Epithelial cell of prostate (primary cell): Measurements from ENCODE around the gene PHACTR3.

Experiments used
- DNase-seq: peaks from one replicate; pipeline ENCODE4 v3.0.0-alpha.2; 2011; ENCODE audit warnings: low read depth, low spot score
- H3K27ac ChIP-seq: fragments of 450-650 bp; 2 replicates; pipeline ENCODE4 v1.5.1; 2017; ENCODE audit warnings: mild to moderate bottlenecking

The PHACTR3 gene

DNA sequence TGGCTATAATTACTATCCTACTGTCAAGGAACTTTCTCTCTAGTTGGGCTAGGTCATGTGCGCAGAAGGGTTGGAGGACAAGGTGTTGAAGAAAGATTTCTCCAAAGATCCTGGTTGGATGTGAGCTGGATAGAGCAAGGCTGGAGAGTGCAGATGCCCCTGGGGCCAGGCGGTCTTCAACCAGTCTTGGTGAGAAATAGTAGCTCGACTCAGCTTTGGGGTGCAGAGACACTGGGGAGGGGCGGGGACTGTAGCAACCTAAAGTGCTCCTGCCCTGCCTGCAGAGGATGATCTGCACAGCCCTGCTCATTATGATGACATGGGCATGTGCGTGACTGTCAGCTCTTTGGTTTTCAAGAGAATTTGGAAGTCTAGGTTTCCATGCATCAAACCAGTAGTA lies 35.9 kb downstream of the PHACTR3 start:
- no peak overlapping the region for H3K27ac ChIP-seq
- DNase-seq = no peak

DNA sequence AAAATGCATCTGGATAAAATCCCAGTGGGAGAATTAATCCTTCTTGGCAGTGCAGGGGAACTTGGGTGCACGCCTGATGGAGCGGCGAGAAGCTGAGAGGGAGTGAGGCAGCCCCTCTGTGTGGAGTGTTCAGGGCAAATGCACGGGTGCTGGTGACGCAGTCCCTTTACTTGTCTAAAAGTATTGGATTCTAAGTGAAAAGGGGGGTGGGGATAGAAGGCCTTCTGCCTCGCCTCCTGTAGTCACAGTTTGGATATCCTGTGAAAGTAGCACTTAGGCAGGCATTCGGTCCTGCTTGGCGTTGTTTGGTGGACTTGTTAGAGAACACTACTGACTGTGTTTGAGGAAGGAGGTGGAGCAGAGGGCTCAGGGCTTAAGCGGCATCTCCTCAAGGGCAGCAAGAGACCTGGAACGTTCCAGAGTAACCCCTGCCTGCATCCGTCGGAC lies 39.3 kb downstream of the PHACTR3 start:
- H3K27ac ChIP-seq = no peak overlapping the region
- DNase-seq = no peak

DNA sequence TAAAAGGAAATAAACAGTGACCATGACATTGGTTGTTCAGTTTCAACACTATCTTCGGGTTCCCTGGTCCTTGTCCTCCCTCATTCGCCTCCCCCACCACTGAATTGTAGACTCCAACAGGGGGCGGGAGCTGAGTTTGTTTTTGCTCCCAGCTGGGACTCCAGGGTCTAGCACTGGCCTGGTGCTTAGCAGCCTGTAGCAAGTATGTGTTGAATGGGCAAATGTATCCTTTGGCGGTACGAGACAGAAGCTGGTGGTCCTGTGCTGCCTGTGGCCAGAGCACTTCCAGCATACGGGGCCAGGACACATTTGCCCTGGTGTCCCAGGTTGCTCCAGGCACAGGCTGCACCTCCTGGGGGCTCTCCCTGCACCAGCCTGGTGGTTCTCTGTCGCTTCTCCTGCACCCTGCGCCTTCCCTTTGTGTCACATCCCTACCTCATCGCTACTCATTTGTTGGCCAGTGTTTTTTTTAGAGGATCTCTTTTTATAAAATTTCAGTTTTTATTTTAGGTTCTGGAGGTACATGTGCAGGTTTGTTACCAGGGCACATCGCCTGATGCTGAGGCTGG lies 40.1 kb downstream of the PHACTR3 start:
- no peak overlapping the region for H3K27ac ChIP-seq
- DNase-seq = no peak

DNA sequence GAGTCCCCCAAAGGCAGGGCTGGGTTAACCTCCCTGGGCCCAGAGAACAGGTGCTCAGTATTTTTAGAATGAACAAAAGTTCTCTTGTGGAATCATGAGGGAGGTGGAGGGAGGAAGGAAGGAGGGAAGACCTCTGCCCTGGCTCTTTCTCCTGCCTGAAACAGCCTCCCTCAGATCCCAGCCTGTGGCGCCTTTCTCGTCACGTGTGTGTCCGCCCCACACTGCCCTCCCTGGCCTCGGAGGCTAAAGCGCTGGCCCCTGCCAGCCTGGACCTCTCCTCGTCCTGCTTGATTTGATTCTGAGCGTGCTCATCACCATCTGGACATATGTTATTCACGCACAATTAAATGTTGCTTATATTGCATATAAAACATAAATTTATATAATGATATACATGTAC lies 40.9 kb downstream of the PHACTR3 start:
- H3K27ac ChIP-seq = no peak overlapping the region
- no peak for DNase-seq

DNA sequence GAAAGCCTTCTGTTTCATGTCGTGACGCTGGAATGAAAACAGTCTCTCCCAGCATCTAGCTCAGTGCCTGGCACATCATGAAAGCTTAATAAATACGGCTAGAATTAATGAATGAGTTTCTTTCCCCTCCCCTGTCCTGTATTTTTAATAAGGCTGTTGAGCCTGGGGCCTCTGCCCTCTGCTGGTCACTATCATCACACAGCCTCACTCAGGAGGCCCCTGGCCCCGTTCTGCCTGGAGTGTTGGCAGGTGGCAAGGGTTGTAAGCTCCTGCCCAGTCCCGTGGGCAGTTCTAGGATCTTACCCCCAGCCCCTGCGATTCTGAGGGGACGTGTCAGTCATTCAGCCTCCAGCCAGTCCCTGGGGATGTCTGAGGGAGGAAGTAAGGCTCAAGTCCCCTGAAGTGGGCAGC lies 41.4 kb downstream of the PHACTR3 start:
- no peak for DNase-seq
- H3K27ac ChIP-seq = no peak overlapping the region

DNA sequence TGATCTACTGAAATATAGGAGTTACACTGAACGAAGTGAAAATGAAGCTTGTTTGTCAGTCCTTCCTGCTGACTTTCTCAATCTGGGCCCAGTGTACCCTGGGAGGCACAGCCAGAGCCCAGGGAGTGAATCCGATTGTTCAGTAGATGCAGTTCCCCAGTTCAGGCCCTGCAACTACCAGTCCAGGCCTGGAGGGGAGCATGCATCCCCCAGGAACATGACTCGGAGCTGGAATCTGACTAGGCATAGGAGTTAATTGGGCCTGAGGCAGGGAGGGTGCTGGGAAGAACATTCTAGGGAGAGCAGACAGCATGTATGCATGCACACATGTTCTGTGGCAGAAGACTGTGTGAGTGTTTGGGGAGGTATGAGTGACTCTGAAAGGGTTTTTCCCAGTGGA lies 42.1 kb downstream of the PHACTR3 start:
- no peak for DNase-seq
- H3K27ac ChIP-seq = no peak overlapping the region

DNA sequence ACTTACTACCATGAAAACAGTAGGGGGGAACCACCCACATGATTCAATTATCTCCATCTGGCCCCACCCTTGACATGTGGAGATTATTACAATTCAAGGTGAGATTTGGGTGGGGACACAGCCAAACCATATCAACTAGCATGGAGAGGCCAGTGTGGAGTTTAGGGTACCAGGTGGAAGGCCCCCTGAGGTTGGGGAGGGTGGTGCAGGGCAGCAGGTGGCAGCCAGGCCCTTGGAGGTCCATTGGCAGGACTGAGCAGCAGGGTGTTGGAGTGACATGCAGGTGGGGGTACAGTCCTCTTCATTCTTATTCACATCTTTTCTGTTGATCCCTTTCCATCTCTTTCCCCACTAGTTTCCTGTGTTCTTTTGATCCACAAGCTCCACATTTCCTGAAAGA lies 42.9 kb downstream of the PHACTR3 start:
- DNase-seq = no peak
- H3K27ac ChIP-seq = no peak overlapping the region

DNA sequence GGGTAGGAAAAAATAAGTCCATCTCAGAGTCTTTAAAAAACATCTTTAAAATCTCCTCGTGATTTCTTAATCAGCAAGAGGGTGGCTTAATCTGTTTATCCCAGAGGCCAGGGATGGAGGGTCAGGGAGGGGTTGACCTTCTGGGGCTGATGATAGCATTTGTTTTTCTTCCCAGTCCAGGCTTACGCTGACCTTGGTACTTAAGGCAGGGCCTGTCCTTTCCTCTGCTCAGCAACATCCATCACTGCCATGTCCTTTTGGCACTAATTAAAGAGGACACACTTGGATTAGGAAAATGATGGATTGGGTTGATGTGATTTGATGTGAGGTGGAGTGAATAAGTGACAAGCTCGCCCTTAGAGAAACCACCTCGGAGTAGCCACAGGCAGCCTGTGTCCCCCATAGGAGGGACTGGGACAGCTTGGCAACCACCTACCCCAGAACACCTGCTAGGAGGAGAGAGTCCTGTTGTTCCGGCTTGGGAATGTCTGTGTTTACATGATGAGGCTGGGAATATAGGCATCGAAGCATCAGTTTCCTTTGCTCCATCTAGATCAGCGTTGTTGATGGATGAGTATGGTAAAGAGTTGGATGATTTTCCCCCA lies 44.2 kb downstream of the PHACTR3 start:
- no peak for DNase-seq
- no peak overlapping the region for H3K27ac ChIP-seq

DNA sequence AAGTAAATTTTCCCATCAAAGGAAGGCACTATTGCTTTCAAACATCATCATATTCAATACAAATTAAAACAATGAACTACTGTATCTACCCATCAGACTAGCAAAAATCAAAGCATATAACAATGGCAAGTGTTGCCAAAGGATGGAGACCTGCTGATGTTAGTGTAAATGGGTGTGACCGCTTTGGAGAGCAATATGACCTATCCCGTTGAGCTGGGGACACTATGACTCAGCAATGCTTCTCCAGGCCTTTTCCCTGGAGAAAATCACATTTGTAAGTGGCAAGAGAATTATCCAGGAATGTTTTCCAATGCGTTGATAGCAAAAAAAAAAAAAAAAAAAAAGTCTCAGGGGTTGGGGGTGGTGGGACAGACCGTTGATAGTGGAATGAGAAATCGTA lies 46.1 kb downstream of the PHACTR3 start:
- no peak for DNase-seq
- no peak overlapping the region for H3K27ac ChIP-seq

DNA sequence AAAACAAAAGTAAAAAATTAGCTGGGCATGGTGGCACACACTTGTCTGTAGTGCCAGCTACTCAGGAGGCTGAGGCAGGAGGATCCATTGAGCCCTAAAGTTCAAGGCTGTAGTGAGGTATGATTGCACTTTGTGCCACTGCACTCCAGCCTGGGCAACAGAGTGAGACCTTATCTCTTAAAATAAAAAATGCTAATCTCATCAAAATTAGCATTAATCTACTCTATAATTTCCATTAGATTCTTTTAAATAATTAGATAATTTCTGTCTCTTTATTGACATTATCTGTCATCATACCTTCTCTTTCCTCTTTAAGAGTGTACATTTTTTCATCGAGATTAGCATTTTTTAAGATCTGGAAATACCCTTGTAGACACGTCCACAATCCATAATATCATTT lies 48.0 kb downstream of the PHACTR3 start:
- H3K27ac ChIP-seq = no peak overlapping the region
- no peak for DNase-seq

DNA sequence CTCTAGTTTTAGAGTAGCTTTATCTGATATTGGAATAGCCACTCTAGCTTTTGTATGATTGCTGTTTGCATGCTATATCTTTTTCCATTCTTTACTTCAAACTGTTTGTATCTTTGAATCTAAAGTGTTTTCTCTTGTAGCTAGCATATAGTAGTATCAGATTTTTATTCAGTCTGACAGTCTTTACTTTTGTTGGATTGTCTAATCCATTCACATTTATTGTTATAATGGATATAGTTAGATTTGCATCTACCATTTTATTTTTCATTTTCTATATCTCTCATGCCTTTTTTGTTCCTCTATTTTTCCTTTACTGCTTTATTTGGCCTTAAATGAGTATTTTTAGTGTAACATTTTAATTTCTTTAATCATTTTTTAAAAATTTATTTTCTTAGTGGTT lies 52.1 kb downstream of the PHACTR3 start:
- no peak overlapping the region for H3K27ac ChIP-seq
- no peak for DNase-seq

DNA sequence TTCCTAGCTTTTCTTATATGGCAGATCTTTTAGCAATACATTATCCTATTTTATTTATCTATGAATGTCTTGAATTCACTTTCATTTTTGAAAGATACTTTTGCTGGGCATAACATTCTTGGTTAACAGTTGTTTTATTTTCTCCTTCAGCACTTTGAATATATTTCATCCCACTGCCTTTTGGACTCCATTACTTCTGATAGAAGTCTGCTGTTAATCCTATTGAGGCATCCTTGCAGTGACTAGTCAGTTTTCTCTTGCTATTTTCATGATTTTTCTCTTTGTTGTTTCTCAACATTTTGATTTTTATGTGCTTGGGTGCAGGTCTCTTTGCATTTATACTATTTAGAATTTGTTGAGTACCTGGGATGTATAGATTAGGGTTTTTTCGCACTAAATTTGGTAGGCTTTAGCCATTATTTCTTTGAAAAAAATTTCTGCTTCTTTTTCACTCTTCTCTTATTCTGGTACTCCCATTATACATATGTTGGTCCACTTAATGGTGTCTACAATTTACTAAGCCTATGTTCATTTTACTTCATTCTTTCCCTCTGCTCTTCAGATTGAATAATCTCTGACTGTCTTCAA lies 53.2 kb downstream of the PHACTR3 start:
- H3K27ac ChIP-seq = no peak overlapping the region

DNA sequence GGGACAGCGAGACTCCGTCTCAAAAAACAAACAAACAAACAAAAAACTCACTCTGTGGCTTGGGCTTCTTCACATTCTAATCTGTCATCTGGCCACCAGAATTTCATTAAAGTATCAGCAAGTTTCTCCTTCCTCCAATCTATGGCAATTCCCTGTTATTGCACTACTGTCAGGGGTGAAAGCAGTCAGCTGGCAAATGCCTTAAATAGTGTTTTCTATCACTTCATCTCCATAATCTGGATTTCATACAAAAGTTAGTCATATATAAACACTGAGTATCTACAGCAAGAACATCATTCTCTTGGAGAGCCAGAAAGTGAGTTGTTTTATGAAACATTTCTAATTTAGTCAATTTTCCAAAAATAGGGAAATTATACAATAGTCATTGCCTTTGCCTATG lies 56.1 kb downstream of the PHACTR3 start:
- DNase-seq = no peak
- H3K27ac ChIP-seq = no peak overlapping the region

More for the DNA sequence above, 53.2 kb downstream of the PHACTR3 start:
- DNase-seq = no peak

DNA sequence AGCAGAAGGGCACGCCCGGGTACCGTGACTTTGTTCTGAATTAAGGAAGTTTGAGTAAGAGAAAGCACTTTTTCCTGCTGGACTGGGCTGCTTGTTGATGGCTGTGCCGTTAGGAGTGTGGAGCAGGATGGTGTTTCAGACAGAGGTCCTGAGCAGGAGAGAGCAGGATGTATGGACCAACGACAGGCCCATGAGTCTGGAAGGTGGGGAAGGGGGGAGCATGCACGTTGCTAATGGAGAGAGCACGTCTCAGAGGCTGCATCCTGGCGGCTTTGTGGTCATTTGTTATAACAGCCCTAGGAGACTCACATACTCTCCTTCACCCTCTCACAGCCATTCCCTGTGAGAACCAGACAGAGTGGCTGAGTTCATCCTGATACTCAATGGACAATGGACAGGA lies 56.8 kb downstream of the PHACTR3 start:
- H3K27ac ChIP-seq = no peak overlapping the region
- no peak for DNase-seq

DNA sequence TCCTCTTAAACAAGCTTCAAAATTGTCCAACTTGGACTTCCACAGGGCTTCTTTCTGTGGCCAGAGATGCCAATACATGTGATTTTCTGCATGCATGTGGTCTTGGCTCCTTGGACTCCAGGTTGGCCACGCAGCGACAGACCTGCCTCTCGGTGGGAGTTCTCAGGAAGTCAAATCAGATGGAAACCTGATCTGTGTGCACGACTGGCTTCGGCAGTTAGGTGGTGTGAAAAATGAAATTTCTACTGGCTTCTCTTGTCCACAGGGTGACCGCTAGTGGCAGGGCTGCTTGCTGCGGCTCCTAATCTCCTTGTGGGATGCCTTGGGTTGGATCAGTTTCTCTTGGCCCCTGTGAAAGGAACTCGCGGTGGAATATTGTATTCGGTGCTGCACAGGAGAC lies 57.3 kb downstream of the PHACTR3 start:
- no peak for DNase-seq
- H3K27ac ChIP-seq = no peak overlapping the region

DNA sequence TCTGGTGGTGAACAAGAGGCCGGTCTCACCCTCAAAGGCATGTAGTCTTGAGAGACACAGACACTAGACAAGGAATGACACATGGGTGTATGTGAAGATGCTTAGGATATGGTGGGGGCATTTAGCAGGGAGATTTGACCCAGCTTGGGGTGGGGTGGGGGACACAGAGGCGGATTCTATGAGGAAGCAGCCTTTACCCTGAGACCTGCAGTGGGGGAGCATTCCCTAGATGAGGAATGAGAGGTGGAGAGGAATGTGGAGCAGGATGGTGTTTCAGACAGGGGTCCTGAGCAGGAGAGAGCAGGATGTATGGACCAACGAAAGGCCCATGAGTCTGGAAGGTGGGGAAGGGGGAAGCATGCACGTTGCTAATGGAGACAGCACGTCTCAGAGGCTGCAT lies 57.8 kb downstream of the PHACTR3 start:
- no peak overlapping the region for H3K27ac ChIP-seq
- DNase-seq = no peak

DNA sequence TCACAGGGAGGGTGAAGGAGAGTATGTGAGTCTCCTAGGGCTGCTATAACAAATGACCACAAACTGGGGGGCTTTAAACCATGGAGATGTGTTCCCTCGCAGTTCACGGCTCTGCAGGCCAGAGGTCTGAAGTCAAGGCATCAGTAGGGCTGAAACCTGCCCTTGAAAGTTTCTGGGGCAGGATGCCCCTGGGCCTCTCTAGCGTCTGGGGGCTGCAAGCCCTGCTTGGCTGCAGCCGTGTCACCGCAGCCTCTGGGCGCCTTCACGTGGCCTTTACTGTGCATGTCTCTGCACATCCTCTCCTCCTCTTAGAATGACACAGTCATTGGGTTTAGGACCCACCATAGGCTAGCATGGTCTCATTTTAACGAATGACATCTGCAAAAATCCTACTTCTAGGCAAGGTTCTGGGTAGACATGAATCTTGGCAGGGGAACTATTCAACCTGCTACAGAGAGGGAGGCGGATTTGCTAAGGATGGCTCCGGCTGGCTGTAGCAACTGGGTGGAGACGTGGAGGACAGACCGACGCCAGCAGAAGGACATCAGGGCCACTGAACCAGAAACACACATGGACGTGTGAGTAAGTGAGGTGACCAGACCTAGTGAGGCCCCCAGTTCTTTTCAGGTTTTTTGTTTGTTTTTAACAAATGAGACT lies 58.6 kb downstream of the PHACTR3 start:
- H3K27ac ChIP-seq = no peak overlapping the region
- DNase-seq = no peak

DNA sequence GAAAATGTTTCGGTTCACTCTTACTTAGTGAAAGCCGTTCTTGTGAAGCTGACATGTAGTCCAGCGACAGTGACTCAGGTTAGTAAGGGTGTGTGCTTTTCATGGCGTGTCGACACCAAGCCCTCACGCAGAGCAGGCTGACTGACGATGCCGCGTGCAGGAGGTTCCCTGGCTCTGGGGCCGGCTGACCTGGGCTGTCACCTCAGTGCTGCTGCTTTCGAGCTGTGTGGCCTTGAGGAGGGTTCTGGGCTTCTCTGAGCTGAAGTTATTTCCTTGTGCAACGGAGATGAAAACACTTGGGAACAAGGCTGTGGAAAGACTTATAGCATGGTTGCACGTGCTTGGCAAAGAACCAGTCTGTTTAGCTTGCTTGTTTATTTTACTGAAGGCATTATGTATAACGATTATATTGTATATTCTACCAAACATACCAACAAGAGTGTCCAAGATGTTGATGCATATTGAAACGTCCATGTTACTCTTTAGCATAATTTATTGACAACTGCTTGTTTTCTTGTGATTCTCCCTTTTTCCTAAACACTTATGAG lies 59.2 kb downstream of the PHACTR3 start:
- DNase-seq = no peak

DNA sequence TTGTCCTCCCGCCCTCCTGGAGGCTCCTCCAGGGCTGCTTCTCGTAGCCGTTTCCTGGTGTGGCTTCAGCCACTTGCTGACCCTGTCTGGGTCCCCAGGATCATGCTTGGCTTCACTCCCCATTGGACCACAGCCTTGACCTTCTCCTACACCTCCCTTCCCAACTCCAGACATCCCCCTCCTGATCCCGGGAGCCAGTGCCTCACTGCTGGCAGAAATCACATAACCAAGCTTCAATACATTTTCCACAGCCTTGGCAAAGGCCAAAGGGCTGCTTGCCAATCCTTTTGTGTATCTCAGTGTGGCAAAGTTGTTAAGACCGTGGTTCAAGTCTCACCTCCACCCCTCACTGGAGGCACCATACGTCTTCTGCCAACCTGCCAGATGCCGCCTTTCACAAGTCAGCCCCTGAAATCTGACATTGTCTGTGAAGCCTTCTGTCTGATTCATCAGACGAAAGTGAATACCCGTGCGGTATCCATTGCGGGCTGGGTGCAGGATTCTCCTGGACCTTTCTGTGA lies 60.1 kb downstream of the PHACTR3 start:
- H3K27ac ChIP-seq = no peak overlapping the region
- DNase-seq = no peak

More for the DNA sequence above, 59.2 kb downstream of the PHACTR3 start:
- no peak overlapping the region for H3K27ac ChIP-seq

DNA sequence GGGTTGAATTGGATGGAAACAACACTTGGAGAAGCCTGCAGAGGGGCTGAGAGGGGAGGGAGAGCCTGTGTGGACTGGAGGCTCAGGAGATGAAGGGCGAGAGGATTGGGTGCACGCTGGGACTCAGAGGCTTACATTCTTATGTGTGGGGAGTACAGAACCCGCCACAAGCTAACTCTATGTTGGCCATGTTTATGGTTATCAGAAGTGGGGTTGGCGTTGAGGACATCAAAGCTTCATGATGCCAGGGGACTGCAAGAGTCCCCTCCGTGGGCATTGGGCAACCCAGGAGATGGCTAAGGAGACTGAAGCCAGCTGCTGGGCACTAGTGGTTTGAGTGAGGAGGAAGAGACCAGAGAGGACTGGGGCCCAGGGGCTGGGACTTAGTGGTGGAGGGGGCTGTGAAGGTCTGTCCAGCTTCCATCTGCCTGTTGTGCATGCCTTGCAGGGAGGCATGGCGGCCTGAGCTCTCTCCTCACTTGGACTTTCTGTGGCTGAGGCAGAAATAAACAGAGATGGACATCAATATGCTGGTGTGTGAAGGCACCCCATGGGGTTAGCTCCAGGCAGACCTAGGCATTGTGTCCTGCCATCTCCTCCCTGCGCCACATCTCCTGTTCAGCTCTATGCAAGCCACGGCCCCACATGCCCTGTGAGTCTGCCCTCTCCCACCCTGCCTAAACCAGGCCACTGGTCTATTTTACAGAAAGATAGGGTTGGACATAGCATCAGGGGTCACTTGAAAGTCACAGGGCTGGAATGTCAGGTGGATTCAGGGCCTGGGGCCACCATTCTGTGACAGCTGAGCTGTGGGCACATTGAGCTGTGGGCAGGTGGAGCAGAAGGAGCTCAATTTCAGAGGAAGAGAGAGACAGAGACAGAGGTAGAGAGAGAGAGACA lies 61.6 kb downstream of the PHACTR3 start:
- no peak overlapping the region for H3K27ac ChIP-seq
- DNase-seq = no peak
